HL-60 (cell line): ENCODE data around the gene NID2.

Experiments
- DNase-seq, 2 experiments: peaks; one replicate each; pipeline ENCODE4 v3.0.0-alpha.2; 2010 to 2020; ENCODE audit warnings: low read depth in 1 of 2, low spot score in 1 of 2
- H3K27ac ChIP-seq: fragments of 250-450 bp; sonication (Bioruptor Pico); replicated peaks from 2 replicates; pipeline ENCODE4 v1.5.1; 2020; ENCODE audit warnings: mild to moderate bottlenecking, moderate library complexity
- H3K27me3 ChIP-seq: fragments of 250-450 bp; sonication (Bioruptor Pico); 2 replicates; pipeline ENCODE4 v1.5.1; 2021; ENCODE audit warnings: mild to moderate bottlenecking, moderate library complexity; ENCODE audit not compliant: insufficient read depth, poor library complexity, severe bottlenecking
- H3K4me3 ChIP-seq: replicated peaks from 2 replicates; pipeline ENCODE4 v1.5.1; 2011; ENCODE audit warnings: mild to moderate bottlenecking, control low read depth, low read length; ENCODE audit not compliant: insufficient read depth
- CTCF ChIP-seq: IDR thresholded peaks from one replicate; pipeline ENCODE4 v1.5.1; 2011; ENCODE audit warnings: low read length, control low read depth, inconsistent platforms; ENCODE audit not compliant: insufficient read depth
- GABPA ChIP-seq: IDR thresholded peaks from 2 replicates; pipeline ENCODE4 v1.6.1; 2012; ENCODE audit warnings: low read depth
- POLR2AphosphoS5 ChIP-seq: IDR thresholded peaks from 2 replicates; pipeline ENCODE4 v1.6.1; 2012; ENCODE audit warnings: low read depth
- REST ChIP-seq: IDR thresholded peaks from 2 replicates; pipeline ENCODE4 v1.6.1; 2012; ENCODE audit warnings: low read depth; ENCODE audit not compliant: insufficient replicate concordance
- SPI1 ChIP-seq: IDR thresholded peaks from 2 replicates; pipeline ENCODE4 v1.6.1; 2012; ENCODE audit warnings: low read depth, mild to moderate bottlenecking, borderline replicate concordance

NID2 gene

GRCh38 chr14:52108823-52109222 lies 40.0 kb upstream of the NID2 start:
- DNase-seq: no peak
- no peak overlapping the region for H3K27ac ChIP-seq
- H3K4me3 ChIP-seq: no peak overlapping the region
- no peak for TF ChIP-seq SPI1
- H3K27me3 ChIP-seq: no peaks in the 10 kb centered on the region

- DNase-seq: no peak
- no peak overlapping the region for H3K4me3 ChIP-seq
- no peak overlapping the region for H3K27ac ChIP-seq
- no peaks in the 10 kb centered on the region for H3K27me3 ChIP-seq
- TF ChIP-seq SPI1 (no peak), GABPA (no peak), CTCF (no peak), REST (no peak), POLR2AphosphoS5 (no peak)
These were observed 38.0 kb upstream of the NID2 start for GRCh38 chr14:52106840-52107239.

- no peak overlapping the region for H3K27ac ChIP-seq
- DNase-seq: no peak
- TF ChIP-seq SPI1 (no peak), REST (no peak), GABPA (no peak), POLR2AphosphoS5 (no peak), CTCF (no peak)
- no peak overlapping the region for H3K4me3 ChIP-seq
- peaks cover 1% of the 10 kb centered on the region for H3K27me3 ChIP-seq
These were observed 34.6 kb upstream of the NID2 start for GRCh38 chr14:52103416-52103815.

- Histone ChIP-seq H3K27me3 (peaks cover 12% of the 10 kb centered on the region), H3K27ac (no peak overlapping the region), H3K4me3 (no peak overlapping the region)
- no peak for DNase-seq
- TF ChIP-seq GABPA (no peak), CTCF (no peak), REST (no peak)
These were observed 26.9 kb upstream of the NID2 start for GRCh38 chr14:52095794-52096193.
